Smooth muscle cell (in vitro differentiated cells): ENCODE data around the gene CEP128. TPM values are rescaled to one million over a fixed set of nuclear protein-coding genes. Genes with fewer than 3 reads are reported as not detected.

Experiments
- DNase-seq: peaks from one replicate; lab custom pipeline; 2025; ENCODE audit not compliant: unreplicated experiment; lab: John Stamatoyannopoulos, UW
- H2AFZ ChIP-seq: fragments of 200-600 bp; sonication (generic); 2 replicates; pipeline ENCODE4 v1.6.0; 2016; ENCODE audit warnings: antibody characterized with exemption, low read depth, mild to moderate bottlenecking
- H3F3A ChIP-seq: fragments of 200-600 bp; sonication (generic); 2 replicates; pipeline ENCODE4 v1.6.0; 2017; ENCODE audit warnings: antibody characterized with exemption, low read depth
- H3K27ac ChIP-seq: fragments of 200-600 bp; sonication (generic); 2 replicates; pipeline ENCODE4 v1.5.1; 2016; ENCODE audit warnings: low read depth, mild to moderate bottlenecking
- H3K27me3 ChIP-seq: fragments of 200-600 bp; sonication (generic); 2 replicates; pipeline ENCODE4 v1.6.1; 2016; ENCODE audit warnings: low read depth, mild to moderate bottlenecking
- H3K36me3 ChIP-seq: fragments of 200-600 bp; sonication (generic); 2 replicates; pipeline ENCODE4 v1.5.1; 2016; ENCODE audit warnings: low read depth
- H3K4me1 ChIP-seq: fragments of 200-600 bp; sonication (generic); 2 replicates; pipeline ENCODE4 v1.5.1; 2016; ENCODE audit warnings: low read depth
- H3K4me2 ChIP-seq: fragments of 200-600 bp; sonication (generic); 2 replicates; pipeline ENCODE4 v1.6.0; 2016; ENCODE audit warnings: mild to moderate bottlenecking
- H3K4me3 ChIP-seq: fragments of 200-600 bp; sonication (generic); 2 replicates; pipeline ENCODE4 v1.5.1; 2016; ENCODE audit warnings: mild to moderate bottlenecking
- H3K79me2 ChIP-seq: fragments of 200-600 bp; sonication (generic); 2 replicates; pipeline ENCODE4 v1.6.0; 2016; ENCODE audit warnings: low read depth, mild to moderate bottlenecking
- H3K9ac ChIP-seq: fragments of 200-600 bp; sonication (generic); 2 replicates; pipeline ENCODE4 v1.6.0; 2016; ENCODE audit warnings: low read depth
- H3K9me3 ChIP-seq: fragments of 200-600 bp; sonication (generic); replicated peaks from 2 replicates; pipeline ENCODE4 v1.5.1; 2016; ENCODE audit warnings: low read depth
- H4K20me1 ChIP-seq: fragments of 200-600 bp; sonication (generic); 2 replicates; pipeline ENCODE4 v1.6.0; 2016; ENCODE audit warnings: low read depth
- WGBS: methylation state at CpG from one replicate; pipeline ENCODE4 v1.1.7; 2016; ENCODE audit warnings: low lambda C conversion rate; 5-methylcytosine and 5-hydroxymethylcytosine counted together
- polyA plus RNA-seq: library from polyadenylated mRNA; unstranded; fragments of >200 nt; fragmentation: Nextera tagmentation; extraction: Ambion mirVana; gene quantifications from 2 replicates; pipeline ENCODE4 v1.2.1, GENCODE V29; 2016
- total RNA-seq: library from RNA; depleted of rRNA; stranded (reverse); fragments of >200 nt; gene quantifications from 2 replicates; pipeline ENCODE4 v1.2.3, GENCODE V29; 2014
- TF ChIP-seq, protein P1 (sequence below): fragments of 200-600 bp; sonication (generic); IDR thresholded peaks from 2 replicates; pipeline ENCODE4 v1.5.1; 2017; ENCODE audit warnings: borderline replicate concordance, mild to moderate bottlenecking, antibody characterized with exemption; ENCODE audit not compliant: insufficient read depth, poor library complexity, severe bottlenecking

Gene CEP128
- total and polyA plus RNA-seq, 2 experiments from 2014 or later = 2.7 to 4.4 TPM

DNA sequence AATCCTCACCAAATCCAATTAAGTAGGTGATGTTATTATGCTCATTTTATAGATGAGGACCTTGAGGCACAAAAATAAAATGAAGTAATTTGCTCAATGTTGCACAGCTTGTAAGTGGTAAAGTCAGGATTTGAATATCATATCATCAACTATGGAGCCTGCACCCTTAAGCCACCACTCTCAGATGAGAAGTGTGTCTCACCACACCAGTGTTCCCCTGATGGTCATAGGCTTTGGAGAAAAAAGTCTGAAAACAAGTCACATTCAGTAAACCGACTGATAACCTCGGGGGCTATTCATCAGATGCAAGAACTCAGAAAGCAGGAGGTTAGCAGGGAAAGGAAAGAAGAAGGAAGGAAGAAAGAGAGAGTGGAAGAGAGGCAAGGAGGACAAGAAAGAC, 16.7 kb upstream of the CEP128 start:
- Histone ChIP-seq H3K79me2 (no peaks in the 10 kb centered on the region), H3F3A (no peaks in the 10 kb centered on the region), H4K20me1 (no peaks in the 10 kb centered on the region), H3K36me3 (no peaks in the 10 kb centered on the region), H3K4me3 (no peak overlapping the region), H3K27ac (no peak overlapping the region), H3K4me1 (no peaks in the 10 kb centered on the region), H3K4me2 (no peak overlapping the region), H3K9me3 (no peaks in the 10 kb centered on the region), H2AFZ (no peak overlapping the region), H3K9ac (no peak overlapping the region), H3K27me3 (peaks cover 46% of the 10 kb centered on the region)
- TF ChIP-seq, protein P1, sequence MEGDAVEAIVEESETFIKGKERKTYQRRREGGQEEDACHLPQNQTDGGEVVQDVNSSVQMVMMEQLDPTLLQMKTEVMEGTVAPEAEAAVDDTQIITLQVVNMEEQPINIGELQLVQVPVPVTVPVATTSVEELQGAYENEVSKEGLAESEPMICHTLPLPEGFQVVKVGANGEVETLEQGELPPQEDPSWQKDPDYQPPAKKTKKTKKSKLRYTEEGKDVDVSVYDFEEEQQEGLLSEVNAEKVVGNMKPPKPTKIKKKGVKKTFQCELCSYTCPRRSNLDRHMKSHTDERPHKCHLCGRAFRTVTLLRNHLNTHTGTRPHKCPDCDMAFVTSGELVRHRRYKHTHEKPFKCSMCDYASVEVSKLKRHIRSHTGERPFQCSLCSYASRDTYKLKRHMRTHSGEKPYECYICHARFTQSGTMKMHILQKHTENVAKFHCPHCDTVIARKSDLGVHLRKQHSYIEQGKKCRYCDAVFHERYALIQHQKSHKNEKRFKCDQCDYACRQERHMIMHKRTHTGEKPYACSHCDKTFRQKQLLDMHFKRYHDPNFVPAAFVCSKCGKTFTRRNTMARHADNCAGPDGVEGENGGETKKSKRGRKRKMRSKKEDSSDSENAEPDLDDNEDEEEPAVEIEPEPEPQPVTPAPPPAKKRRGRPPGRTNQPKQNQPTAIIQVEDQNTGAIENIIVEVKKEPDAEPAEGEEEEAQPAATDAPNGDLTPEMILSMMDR = no peak
- 64% methylated on average over 2 of the region's 2 CpGs for WGBS
- DNase-seq = no peak

DNA sequence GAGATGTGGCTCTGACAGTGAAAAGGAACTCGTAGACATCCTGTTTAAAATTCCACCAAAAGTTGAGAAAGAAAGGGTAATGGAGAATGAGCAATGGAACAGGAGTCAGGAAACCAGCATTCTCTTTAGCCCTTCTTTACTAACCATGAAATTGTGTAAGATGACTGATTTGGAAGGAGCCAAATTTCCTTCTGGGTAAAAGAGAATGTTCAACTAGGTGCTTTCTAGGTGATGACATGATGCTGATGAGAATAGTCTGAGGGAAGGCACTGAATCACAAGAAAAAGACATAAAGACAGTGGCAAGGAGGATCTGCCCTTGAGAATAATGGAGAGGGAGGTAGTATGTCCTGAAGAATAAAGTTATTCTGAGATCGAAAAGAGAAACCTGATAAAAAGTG, 16.1 kb upstream of the CEP128 start:
- no peaks in the 10 kb centered on the region for H4K20me1 ChIP-seq
- H3K4me2 ChIP-seq = no peak overlapping the region
- TF ChIP-seq, protein P1 = no peak
- H3K36me3 ChIP-seq = no peaks in the 10 kb centered on the region
- DNase-seq = no peak
- H3F3A ChIP-seq = no peaks in the 10 kb centered on the region
- H3K9ac ChIP-seq = no peak overlapping the region
- WGBS = 91% methylated on average over 2 of the region's 2 CpGs
- no peak overlapping the region for H3K27ac ChIP-seq
- H3K27me3 ChIP-seq = peaks cover 48% of the 10 kb centered on the region
- no peaks in the 10 kb centered on the region for H3K79me2 ChIP-seq
- H2AFZ ChIP-seq = no peak overlapping the region
- H3K9me3 ChIP-seq = no peaks in the 10 kb centered on the region
- no peak overlapping the region for H3K4me3 ChIP-seq
- H3K4me1 ChIP-seq = no peaks in the 10 kb centered on the region

DNA sequence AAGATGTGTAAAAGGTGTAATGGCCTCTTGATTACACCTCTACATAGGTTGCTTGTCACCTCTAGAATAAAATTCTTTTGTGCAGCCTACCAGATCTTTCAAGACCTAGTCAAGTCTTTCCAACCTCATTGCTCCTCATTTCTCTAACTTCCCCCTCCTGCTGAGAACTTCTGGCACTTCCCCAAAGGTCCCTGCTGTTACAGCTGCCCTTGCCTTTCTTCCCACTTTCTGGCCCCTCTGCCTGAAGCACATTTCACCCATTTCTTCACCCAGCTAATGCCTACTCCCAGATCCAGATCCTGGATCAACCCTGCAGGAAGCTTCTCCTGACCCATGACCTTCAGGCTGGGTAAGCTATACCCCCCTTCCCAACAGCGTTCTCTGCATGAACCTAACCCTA, 15.4 kb upstream of the CEP128 start:
- H3F3A ChIP-seq = no peaks in the 10 kb centered on the region
- H4K20me1 ChIP-seq = no peaks in the 10 kb centered on the region
- no peaks in the 10 kb centered on the region for H3K36me3 ChIP-seq
- 96% methylated on average over 1 of the region's 1 CpG for WGBS
- H3K27me3 ChIP-seq = peaks cover 54% of the 10 kb centered on the region
- H3K4me3 ChIP-seq = no peak overlapping the region
- no peaks in the 10 kb centered on the region for H3K4me1 ChIP-seq
- no peaks in the 10 kb centered on the region for H3K79me2 ChIP-seq
- H3K27ac ChIP-seq = no peak overlapping the region
- TF ChIP-seq, protein P1 = no peak
- DNase-seq = no peak
- H3K4me2 ChIP-seq = no peak overlapping the region
- H3K9me3 ChIP-seq = no peaks in the 10 kb centered on the region
- H2AFZ ChIP-seq = no peak overlapping the region
- H3K9ac ChIP-seq = no peak overlapping the region

DNA sequence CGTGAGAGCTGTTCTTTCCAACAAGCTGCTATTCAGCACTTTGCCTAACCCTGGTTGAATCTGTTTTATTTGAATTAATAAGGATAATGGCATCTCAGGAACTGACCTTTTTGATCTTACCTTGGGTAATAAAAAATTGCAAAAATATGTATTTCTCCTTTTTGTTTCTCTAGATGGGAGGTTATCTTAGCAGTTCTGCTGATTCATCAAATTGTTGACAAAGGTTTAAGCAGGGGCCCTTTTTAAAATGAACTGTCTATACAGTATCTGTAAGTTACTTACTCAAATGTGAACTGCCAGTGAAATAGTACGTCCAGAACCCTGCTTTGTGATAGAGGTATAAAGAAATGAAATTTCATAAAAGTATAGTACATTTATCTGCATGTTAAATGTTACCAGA, 14.6 kb upstream of the CEP128 start:
- TF ChIP-seq, protein P1 = no peak
- H3K9me3 ChIP-seq = no peaks in the 10 kb centered on the region
- H3K4me2 ChIP-seq = no peak overlapping the region
- no peak overlapping the region for H2AFZ ChIP-seq
- H3K79me2 ChIP-seq = no peaks in the 10 kb centered on the region
- H3K9ac ChIP-seq = no peak overlapping the region
- no peaks in the 10 kb centered on the region for H3F3A ChIP-seq
- H3K27me3 ChIP-seq = peaks cover 61% of the 10 kb centered on the region
- H3K27ac ChIP-seq = no peak overlapping the region
- H4K20me1 ChIP-seq = no peaks in the 10 kb centered on the region
- DNase-seq = no peak
- 75% methylated on average over 2 of the region's 2 CpGs for WGBS
- H3K4me3 ChIP-seq = no peak overlapping the region
- H3K36me3 ChIP-seq = no peaks in the 10 kb centered on the region
- no peaks in the 10 kb centered on the region for H3K4me1 ChIP-seq
